ENCODE results near the gene BEND6. TPM values are rescaled to one million over a fixed set of nuclear protein-coding genes. Genes with fewer than 3 reads are reported as not detected.

The BEND6 gene
- total and polyA plus RNA-seq, 2 of the 13 experiments (the other 11 are each of a cell fraction or from before 2014, with no cell fraction given) = 0.20 to 0.21 TPM

DNA sequence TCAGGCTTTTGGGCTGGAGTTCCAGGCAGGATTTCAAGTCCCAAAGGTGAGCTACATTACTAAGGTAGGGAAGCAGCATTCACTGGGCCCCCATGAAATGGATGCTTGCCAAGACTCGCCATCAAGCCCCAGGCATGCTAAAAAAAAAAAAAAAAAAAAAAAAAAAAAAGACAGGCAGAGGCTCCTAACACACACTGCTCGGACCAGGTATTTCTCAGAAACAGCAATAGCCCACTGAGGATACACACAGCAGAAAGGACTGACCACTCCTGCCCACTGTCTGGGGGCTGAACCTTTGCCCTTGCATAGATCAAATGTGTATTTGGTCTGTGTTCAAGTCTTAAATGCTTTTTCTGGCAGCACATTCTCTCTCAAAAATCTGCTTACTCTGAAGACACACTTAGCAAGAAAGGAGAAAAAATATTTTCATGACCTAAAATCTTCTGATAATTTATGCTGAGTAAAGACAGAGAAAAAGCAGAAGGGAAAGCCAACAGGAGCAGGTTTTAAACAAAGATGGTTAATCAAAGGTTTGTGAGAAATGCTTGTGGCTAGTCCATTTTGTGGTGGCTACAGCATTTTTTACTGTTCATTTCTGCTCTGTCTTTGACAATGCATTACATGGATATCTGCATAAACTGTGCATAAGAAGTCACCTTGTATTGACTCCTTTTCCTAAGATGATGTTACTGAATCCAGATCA is 37.9 kb upstream of the BEND6 start:
- FAIRE-seq (no peak), ATAC-seq (no peak), DNase-seq (ENCODE audit: low spot score) (no peak)
- Histone ChIP-seq H3K4me1 (ENCODE audit: insufficient read depth, low read length) (no peaks in the 10 kb centered on the region), H3K79me2 (ENCODE audit: insufficient read depth, low read length) (no peaks in the 10 kb centered on the region), H3K36me3 (replicated peaks in 1 of 2; ENCODE audit: control insufficient read depth in 1 of 2, insufficient read depth in 2 of 2, low read length in 2 of 2) (no peaks in the 10 kb centered on the region), H4K20me1 (ENCODE audit: insufficient read depth, low read length) (no peaks in the 10 kb centered on the region), H3K4me3 (replicated peaks in 1 of 3; ENCODE audit: insufficient read depth in 1 of 3, low read depth in 2 of 3, low read length in 3 of 3) (no peak overlapping the region), H3K9me3 (ENCODE audit: low read length) (no peaks in the 10 kb centered on the region), H3K27ac (ENCODE audit: extremely low read length, insufficient read depth, low read length) (no peak overlapping the region), H3K27me3 (ENCODE audit: control insufficient read depth in 1 of 2, insufficient read depth in 2 of 2, low read length in 2 of 2) (peaks cover 0 to 28% of the 10 kb centered on the region in 2 experiments; a peak in 3 of 5 replicates), H3K4me2 (ENCODE audit: low read depth, low read length) (no peak overlapping the region), H3K9ac (ENCODE audit: insufficient read depth, low read depth, low read length) (no peak overlapping the region), H2AFZ (ENCODE audit: low read length) (no peak overlapping the region)
- in situ Hi-C loops (cut with HindIII; ENCODE audit: extremely low pct_ligation_motif_present, low pct_unique_long_range_greater_than_20kb) = no loop called here
- 12% methylated on average over 2 of the region's 2 CpGs for WGBS (ENCODE audit: low lambda C conversion rate)
- BruUV-seq (replicated peaks) = no TSS peak
- TF ChIP-seq CEBPB (IDR thresholded peaks at IDR 0.05; ENCODE audit: borderline replicate concordance, low read depth, low read length) (no peak), NFRKB (IDR thresholded peaks at IDR 0.05) (no peak), SIX1 (CRISPR knock-in tag; IDR thresholded peaks at IDR 0.05; ENCODE audit: borderline replicate concordance) (no peak), CHCHD3 (CRISPR knock-in tag; IDR thresholded peaks at IDR 0.05) (no peak), NKX3-1 (CRISPR knock-in tag; IDR thresholded peaks at IDR 0.05) (no peak), HMG20B (CRISPR knock-in tag; conservative IDR thresholded peaks at IDR 0.05) (no peak), NRL (CRISPR knock-in tag; IDR thresholded peaks at IDR 0.05; ENCODE audit: borderline replicate concordance) (no peak), SYNCRIP (IDR thresholded peaks at IDR 0.05; ENCODE audit: insufficient read depth, low read depth, low read length) (no peak), TBX3 (IDR thresholded peaks at IDR 0.05; ENCODE audit: borderline replicate concordance) (no peak), ARNTL (CRISPR knock-in tag; IDR thresholded peaks at IDR 0.05) (no peak), ZSCAN25 (CRISPR knock-in tag; IDR thresholded peaks at IDR 0.05) (no peak)
- TF ChIP-seq, protein P1, sequence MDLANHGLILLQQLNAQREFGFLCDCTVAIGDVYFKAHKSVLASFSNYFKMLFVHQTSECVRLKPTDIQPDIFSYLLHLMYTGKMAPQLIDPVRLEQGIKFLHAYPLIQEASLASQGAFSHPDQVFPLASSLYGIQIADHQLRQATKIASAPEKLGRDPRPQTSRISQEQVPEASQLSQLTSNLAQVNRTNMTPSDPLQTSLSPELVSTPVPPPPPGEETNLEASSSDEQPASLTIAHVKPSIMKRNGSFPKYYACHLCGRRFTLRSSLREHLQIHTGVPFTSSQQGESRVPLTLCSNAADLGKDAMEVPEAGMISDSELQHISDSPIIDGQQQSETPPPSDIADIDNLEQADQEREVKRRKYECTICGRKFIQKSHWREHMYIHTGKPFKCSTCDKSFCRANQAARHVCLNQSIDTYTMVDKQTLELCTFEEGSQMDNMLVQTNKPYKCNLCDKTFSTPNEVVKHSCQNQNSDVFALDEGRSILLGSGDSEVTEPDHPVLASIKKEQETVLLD (CRISPR knock-in tag; IDR thresholded peaks at IDR 0.05; ENCODE audit: low read depth) = no peak
- TF ChIP-seq, protein P2, sequence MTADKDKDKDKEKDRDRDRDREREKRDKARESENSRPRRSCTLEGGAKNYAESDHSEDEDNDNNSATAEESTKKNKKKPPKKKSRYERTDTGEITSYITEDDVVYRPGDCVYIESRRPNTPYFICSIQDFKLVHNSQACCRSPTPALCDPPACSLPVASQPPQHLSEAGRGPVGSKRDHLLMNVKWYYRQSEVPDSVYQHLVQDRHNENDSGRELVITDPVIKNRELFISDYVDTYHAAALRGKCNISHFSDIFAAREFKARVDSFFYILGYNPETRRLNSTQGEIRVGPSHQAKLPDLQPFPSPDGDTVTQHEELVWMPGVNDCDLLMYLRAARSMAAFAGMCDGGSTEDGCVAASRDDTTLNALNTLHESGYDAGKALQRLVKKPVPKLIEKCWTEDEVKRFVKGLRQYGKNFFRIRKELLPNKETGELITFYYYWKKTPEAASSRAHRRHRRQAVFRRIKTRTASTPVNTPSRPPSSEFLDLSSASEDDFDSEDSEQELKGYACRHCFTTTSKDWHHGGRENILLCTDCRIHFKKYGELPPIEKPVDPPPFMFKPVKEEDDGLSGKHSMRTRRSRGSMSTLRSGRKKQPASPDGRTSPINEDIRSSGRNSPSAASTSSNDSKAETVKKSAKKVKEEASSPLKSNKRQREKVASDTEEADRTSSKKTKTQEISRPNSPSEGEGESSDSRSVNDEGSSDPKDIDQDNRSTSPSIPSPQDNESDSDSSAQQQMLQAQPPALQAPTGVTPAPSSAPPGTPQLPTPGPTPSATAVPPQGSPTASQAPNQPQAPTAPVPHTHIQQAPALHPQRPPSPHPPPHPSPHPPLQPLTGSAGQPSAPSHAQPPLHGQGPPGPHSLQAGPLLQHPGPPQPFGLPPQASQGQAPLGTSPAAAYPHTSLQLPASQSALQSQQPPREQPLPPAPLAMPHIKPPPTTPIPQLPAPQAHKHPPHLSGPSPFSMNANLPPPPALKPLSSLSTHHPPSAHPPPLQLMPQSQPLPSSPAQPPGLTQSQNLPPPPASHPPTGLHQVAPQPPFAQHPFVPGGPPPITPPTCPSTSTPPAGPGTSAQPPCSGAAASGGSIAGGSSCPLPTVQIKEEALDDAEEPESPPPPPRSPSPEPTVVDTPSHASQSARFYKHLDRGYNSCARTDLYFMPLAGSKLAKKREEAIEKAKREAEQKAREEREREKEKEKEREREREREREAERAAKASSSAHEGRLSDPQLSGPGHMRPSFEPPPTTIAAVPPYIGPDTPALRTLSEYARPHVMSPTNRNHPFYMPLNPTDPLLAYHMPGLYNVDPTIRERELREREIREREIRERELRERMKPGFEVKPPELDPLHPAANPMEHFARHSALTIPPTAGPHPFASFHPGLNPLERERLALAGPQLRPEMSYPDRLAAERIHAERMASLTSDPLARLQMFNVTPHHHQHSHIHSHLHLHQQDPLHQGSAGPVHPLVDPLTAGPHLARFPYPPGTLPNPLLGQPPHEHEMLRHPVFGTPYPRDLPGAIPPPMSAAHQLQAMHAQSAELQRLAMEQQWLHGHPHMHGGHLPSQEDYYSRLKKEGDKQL (CRISPR knock-in tag; IDR thresholded peaks at IDR 0.05; ENCODE audit: low read depth) = no peak
- ChIA-PET CTCF (ENCODE audit: low intra/inter-chr PET ratio, low total read pairs) (no interaction called here), POLR2A (interaction anchor here (0.7 kb wide), 1 partner anchor 11 kb away, joined by 3 read pairs; no protein-coding TSS in a partner anchor)
- intact Hi-C loops (cut with micrococcal nuclease; ENCODE audit: unreplicated experiment) = no loop called here
